ENCODE data around the gene NGEF. TPM values are rescaled to one million over a fixed set of nuclear protein-coding genes. Genes with fewer than 3 reads are reported as not detected.
"Not testable (repeated sequence)": the region's sequence is repeated elsewhere in the genome, so short reads cannot be mapped to it uniquely, and the experiment has no call there.

Gene NGEF
- total RNA-seq, 1 donor from 2014 or later = 2.7 TPM

DNA sequence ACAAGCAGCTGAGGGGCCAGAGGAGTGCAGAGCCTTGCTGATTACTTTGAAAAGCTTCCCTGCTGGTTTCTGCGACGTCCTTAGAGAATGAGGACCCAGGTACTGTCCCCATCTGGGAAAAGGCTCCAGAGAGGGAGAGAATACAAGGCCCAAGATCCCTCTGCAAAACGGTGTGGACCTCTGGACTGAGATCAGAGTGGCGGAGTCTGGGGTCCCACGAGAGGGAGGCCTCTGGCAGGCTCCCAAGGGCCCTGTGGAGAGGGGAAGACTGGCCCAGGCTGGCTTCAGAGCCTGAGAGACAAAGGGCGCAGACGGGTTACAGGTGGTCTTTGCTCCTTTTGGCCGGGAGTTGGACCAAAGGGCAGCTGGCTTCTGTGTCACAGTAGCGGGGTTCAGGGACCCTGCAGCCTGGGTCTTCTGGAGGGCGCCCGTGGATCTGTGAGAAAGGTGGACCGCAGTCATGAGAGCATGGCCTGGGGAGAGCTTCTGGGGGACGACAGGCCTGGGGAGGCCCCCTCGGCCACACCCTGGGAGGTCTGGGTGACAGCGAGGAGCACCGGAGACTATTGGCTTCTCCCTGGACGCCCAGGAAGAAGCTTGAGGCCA, 142.2 kb downstream of the NGEF start:
- DNase-seq = no peak

DNA sequence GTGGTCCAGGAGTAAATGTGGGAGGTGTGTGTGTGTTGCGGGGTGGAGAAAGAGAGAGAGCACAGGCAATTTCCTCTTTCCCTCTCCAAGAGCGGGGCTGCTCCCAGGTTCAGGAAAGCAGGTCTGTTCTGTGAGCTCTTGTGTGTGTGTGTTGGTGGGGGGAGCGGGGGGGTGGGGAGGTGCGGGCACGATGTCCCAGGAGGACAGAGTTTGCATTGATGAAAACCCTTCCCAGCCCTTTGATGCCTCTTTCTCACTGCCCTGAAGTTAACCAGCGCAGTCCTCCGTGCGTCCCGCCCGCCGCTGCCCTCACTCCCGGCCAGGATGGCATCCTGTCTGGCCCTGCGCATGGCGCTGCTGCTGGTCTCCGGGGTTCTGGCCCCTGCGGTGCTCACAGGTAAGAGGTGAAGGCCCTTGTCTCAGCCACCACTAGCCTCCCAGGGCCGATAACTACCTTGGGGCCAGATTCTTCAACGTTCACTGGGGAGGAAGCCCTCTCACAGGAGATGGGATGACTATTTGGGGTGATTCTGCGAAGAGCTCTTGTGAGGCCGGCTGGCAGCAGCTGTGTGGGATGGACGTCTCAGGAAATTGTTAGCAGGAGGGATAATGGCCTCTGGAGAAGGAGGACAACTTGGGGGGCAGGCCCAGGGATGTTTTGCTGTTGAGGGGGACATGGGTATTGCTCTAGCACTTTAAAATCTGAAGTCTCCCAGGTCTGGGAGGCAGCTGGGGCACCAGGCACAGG, 142.9 kb downstream of the NGEF start, which contains the start of gene SNORC:
SNORC (plus strand) TSS at position 247 of the 748 bp plus-strand sequence; CDS start at position 325, 78 bp downstream.
- DNase-seq = no peak

DNA sequence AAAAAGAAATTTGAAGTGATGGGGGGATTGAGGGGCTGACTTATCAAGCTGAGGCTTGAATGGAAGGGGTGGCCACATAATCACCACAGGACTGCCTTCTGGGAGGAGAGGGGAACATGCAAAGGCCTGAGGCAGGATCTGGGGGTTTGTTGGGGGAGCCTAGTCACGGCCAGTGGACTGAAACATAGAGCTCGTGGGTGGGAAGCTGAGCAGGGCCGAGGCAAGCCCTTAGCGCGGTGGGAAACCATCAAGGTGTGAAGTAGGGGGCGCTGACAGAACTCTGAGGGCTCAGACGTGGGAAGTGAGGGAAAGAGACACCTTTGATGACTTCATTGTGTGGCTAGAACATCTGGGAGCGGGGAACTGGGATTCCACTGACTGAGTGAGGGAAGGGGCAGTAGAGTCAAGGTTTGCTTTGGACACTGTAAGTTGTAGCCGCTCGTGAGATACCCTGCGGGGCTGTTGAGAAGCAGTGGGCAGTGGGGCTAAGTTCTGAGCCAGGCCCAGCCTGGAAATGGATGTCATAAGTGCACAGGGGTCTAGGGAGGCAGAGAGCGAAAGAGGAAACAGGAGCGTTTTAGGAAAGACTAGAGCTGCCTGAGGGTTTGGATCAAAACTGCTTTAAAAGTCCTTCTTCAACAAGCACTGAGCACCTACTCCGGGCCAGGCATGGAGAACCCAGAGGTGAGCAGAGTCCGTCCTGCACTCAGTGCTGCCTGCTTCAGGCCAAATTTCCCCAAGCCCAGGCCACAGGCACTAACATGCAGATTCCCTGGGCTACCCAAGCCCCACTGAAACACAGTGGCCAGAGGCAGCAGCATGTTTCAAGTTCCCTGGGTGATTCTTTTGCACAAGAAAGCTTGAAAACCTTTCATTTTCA, 143.7 kb downstream of the NGEF start:
- no peak for DNase-seq

DNA sequence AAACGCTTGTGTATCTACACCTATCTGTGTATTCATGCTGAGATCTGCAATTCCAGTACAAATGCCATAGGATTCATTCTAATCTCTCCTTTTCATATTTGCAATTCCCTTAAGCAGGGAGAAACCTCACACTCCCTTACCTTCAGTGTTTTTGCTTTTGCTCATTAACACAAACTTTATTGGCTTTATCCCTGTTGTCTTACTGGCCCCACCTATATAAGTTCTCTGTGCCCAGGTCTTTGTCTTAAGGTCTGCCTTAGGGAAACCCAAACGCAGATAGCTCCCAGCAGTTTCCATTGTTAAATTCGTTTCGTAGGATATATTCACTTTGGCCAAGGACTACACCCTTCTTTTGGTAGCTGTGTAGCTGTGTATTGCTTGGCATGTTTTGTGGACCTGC, 147.0 kb downstream of the NGEF start:
- DNase-seq = no peak

DNA sequence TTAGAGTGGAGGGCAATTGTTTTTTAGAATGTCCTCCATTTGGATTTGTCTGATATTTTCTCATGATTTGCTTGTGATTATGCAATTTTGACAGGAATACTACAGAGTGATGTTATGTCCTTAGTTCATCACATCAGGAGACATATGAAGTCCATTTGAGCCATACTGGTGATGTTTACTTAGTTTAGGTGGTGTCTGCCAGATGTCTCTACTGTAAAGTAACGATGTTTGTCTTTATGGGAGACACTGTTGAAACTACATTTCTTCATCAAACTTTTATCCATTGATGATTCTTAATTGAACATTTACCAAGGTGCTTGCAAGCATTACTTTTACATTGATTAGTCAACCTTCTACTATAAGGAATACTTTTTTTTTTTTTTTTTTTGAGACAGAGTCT, 147.9 kb downstream of the NGEF start:
- no peak for DNase-seq

DNA sequence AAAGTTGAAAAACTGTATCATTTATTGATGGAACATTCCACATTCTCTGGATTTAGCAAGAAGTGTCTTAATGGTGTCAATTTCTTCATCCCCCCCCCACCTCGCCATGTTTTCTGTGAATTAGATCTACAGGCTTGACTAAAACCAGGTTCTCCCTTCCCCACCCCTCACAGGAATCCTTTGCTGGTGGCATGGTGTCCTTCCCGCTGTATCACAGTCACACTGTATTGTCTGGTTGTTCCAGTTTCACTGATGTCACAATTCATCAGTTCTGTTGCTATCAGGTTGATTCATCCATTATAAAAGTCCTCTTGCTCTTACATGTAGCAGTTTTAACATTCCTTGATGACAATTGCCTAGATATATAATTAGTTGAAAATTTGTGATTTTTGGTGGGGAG, 149.1 kb downstream of the NGEF start:
- DNase-seq = no peak

DNA sequence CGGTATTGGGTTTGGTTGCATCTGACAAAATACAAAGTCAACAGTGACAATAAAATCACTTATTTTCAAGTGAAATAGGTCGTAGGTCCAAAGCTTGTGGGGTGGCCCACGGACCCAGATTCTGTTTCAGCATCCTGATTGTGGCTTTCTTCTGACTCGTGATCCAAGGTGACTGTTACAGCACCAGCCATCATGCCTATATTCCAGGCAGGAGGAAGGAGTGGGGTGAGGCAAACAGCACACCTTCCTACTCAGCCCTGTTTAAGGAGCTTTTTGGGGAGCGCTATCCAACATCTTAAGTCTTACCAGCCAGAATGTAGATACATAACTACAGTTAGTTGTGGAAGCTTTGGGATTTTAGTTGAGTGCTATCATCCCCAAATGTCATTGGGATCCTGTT, 151.7 kb downstream of the NGEF start:
- no peak for DNase-seq

DNA sequence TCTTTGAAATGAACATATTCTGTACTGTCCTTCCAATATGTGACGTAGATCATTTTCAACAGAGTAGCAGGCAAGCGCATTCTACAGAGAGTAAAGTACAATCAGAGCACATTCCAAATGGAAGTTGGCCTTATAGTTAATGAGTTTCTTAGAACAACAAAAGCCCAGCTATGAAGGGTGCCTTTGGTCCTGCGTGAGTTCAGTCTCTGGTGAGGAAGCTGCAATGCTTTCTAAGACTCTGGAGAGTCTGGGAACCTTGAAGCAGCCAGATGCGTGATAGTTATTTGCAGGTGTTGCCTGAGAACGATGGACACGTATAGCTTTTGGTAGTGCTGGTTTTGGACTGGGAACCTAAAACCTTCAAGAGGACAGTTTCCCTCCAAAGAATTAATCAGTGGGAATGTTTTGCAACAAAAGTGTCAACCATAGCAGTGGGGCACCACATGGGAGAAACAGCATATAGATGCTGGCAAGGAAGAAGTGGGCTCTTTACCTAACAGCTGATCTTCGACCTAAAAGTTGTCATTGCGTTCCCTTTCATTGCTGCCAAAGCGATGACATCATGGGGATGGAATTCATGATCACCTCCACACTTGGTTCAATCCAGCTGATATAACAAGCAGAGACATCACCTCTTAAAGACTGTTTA, 152.3 kb downstream of the NGEF start:
- no peak for DNase-seq

DNA sequence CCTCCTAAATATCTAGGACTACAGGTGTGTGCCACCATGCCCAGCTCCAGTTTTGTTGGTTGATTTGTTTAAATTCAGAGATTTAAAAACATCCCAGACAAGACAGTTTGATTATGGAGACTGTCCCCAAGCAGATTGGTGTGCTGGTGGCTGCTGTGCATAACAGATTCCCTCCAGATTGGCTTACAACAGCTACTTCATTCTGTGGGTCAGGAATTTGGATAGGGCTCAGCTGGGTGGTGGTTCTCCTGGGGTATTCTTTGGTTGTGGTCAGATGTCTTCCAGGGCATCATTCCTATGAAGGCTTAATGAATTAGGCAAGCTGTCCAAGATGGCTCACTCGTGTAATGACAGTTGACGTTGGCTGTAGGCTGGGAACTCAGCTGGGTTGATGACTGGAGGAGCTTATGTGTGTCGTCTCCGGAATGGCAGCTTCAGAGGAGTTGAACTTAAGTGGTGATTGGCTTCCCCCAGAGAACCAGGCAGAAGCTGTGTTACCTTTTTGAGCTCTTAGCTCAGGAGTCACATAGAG, 153.6 kb downstream of the NGEF start:
- no peak for DNase-seq

DNA sequence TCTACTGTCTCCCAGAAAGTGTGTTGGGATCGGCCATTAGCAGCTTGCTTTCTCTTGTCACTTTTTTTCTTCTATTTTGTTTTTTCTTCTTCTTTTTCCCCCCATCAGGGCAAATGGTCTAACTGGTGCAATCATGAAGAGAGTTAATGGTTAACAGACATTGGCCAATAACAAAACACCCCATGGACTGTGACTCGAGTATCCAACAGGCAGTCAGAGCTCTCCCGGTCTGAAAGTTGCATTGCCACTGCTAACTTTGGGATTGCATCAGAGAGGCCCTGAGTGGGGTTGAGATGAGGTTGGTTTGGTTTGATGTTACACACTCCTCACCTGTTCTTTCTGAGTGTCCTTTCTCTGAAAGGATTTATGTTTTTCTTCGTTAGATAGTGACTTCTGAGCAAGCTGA, 155.9 kb downstream of the NGEF start:
- DNase-seq = no peak

DNA sequence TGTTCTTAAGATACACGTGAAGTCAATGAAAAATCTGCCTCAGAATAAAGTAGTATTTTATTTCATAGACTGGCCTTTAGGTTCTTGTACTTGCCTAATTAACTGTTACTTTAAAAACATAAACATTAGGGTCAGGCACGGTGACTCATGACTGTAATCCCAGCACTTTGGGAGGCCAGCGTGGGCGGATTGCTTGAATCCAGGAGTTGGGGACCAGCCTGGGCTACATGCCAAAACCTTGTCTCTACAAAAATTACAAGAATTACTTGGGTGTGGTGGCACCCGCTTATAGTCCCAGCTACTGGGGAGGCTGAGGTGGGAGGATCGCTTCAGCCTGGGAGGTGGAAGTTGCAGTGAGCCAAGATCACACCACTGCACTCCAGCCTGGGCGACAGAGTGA, 159.0 kb downstream of the NGEF start:
- DNase-seq = no peak

DNA sequence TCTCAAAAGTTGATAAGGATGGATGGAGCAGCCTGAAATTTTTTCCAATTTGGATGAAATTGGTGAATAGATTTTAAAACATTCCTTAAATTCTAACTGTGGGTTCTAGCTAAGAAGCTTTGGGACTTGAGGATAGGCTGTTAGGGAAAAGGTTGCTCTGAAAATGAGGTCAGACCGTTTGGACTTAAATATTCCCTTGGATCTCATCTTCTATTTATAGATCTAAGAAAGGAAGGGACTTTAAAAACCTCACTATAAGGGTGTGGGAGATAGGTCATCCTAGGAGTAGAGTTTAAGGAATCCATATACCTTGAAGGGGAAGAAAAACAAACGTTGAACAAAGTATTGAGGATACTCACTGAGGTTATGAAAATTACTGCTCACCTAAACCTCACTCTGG, 160.4 kb downstream of the NGEF start:
- no peak for DNase-seq

DNA sequence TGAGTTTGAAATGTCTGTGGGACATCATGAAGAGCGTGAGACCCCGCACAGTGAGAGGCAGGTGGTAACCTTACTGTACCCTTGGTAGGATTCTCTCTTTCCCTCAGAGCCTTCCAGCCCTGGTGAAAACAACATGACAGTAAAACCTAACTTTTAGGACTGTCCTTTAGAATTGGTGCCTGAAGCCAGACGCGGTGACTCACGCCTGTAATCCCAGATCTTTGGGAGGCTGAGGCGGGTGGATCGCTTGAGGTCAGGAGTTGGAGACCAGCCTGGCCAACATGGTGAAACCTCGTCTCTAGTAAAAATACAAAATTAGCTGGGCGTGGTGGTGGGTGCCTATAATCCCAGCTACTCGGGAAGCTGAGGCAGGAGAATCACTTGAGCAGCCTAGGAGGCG, 161.0 kb downstream of the NGEF start:
- DNase-seq = not testable (repeated sequence)

DNA sequence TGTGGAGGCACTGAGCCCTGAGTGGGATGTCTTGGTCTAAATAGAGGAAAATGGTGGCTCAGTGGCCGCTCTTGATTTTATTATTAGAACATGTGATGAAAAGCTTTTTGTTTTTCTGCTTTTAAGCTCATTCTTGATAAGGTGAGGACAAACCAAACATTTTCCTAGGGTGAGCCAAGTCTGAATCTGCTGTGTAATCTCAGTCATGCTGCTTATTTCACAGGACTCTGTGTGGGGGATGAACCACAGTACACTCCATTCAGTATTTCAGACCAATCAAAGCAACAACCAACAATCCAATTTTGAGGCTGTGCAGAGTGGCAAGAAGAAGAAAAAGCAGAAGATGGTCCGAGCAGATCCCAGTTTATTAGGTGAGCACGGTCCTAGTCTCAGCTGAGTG, 163.0 kb downstream of the NGEF start:
- no peak for DNase-seq

DNA sequence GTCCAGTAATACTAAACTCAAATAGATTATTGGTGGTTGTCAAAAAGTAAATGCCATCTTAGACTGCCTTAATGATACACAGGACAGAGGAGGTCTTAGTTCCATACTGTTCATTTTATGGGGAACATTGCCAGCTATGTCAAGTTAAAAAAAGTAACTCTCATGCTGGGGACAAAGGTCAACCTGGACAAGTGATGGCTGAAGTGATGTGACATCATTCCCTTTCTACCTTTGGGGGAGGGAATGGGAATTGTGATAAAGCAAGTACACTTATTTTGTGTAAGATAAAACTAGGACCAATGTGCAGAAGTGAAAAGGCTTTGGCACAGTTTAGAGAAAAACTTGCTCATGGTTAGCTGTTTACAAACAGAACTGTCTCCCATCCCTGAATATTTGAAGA, 167.0 kb downstream of the NGEF start:
- no peak for DNase-seq

DNA sequence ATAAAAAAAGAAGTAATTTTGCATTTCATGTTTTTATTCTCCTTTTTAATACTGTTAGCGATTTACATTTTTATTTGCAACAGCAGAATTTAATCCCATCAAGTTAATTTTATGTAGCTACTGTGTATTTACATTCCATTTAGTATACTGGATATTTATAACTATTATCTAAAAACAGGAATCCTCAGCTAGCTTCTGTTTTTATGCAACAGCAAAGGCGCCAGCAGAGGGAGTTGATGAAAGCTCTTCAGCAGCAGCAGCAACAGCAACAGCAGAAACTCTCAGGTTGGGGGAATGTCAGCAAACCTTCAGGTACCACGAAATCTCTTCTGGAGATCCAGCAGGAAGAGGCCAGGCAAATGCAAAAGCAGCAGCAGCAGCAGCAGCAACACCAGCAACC, 169.2 kb downstream of the NGEF start:
- DNase-seq = no peak

DNA sequence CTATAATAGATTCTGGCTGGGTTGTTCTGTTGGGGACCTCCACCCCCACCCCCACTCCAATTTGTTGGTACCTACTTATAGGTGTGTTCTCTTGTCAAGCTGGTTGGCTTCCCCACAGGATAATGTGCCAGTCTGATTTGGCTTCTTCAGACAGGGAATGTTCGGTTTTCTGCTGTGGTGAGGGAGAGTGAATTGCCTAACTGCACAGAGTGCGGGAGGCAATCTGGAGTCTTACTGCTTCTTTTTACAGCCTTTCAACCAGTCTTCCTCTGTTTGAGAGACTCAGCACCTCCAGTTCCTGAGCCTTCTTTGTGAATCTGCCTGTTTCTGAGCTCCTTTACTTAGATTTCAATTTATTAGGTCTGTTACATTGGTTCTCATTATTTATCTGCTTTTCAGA, 170.4 kb downstream of the NGEF start:
- no peak for DNase-seq

DNA sequence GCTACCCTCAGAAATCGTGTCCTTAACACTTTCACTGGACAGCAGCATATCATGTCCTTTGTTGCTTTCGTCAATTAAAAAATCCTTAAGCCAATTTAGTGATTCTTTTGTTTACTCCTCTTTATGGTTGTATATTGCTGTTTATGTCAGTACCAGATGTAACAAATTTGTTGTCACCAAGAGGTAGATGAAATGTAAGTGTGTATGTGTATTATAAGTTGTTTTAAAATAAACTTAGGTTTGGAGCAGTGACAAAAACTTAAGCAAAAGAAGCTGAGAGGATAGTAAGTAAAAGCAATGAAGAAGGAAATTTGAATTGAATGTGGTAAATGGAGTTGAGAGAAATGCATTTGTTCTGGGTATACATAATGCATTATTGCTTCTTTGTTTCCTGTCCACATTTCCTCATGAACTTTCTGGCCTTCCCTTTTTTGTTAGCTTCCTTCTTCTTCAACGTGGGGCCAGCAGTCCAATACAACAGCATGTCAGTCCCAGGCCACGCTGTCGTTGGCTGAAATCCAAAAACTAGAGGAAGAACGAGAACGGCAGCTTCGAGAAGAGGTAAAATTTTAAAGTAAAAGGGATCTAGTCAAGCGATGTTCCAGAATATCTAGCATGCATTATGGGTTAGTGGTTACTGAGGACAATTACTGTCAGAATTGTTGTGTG, 173.5 kb downstream of the NGEF start:
- DNase-seq = peak; percentile 37

DNA sequence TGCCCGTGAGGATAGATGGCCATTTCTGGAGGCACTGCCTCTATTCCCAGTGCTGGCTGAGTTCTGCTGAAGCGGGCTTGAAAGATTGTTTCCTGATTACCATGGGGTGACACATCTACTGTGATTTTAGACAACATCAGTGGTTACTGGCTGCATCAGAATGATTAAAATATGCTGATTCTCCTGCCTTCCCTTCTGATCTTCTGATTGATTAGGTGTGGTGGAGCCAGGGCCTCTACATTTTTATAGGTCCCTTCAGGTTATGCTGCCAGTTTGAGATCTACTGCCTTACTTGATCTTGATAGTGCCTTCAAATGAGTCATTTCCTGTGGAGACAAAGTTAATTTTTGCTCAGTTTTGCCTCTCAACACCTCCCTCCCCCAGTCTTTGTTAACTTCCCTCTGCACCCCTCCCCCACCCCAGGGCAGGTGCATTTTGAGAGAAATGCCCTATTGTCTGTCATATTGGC, 174.6 kb downstream of the NGEF start:
- no peak for DNase-seq

DNA sequence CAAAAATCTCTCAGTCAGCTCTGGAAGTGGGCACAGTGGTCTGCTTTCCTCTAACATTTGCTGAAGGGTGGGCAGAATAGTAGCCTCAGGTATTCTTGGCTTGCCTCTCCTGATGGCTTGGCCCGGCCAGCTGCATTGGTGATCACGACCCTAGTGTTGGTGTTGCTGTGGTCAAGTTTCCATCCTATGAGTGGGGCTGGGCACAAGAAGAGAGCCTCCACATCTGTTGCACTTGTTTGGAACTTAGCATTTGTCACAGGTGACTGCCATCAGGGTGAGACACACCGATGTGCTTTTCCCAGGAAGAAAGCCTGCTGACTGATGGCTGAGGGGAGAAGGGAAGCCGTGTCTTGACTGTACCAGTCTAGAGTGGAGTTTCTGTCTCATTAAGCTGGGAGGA, 176.1 kb downstream of the NGEF start:
- DNase-seq = no peak

DNA sequence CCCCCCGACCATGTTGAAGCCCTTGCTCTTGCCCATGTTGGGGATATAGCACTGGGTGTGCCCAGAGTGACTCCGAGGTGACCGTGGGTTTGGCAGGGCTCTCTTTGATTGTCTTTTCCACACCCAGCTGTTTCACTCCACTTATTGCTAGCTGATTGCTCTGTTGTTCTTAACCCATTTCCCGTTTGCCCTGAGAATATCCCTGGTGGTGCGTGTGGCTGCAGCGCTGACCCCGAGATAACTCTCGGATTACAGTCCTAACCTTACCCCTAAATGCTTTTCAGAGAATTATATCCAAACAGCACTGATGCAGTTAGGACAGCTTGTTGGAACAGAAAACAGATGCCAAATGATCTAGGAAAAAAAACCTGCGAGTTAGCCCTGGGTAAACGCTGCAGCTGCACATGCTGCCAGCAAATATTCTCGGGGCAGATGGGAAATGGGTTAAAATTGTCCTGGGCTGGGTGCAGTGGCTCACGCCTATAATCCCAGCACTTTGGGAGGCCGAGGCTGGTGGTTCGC, 177.3 kb downstream of the NGEF start:
- DNase-seq = peak; percentile 10

Measured in tongue (tissue), 2 donors.